Retinal pigment epithelial cell (primary cell): ENCODE measurements around the gene TSKS.

Source experiments
- DNase-seq: peaks from one replicate; pipeline ENCODE4 v3.0.0-alpha.2; 2010; ENCODE audit warnings: low read depth
- H3K4me3 ChIP-seq: 2 replicates; pipeline ENCODE4 v1.5.1; 2011; ENCODE audit warnings: mild to moderate bottlenecking, low read length, control low read depth, moderate library complexity
- CTCF ChIP-seq: conservative IDR thresholded peaks from 2 replicates; pipeline ENCODE4 v1.5.1; 2011; ENCODE audit warnings: low read depth, low read length, control low read depth, inconsistent platforms

The TSKS gene

GRCh38 chr19:49767381-49767780 is 4.3 kb upstream of the TSKS start:
- DNase-seq, result no peak
- peak overlapping the region; percentile 78 for H3K4me3 ChIP-seq
- TF ChIP-seq CTCF, result no peak

- no peak for TF ChIP-seq CTCF
- H3K4me3 ChIP-seq, result peak within 1 kb of the TSS; percentile 78
- DNase-seq, result no peak
Measured at GRCh38 chr19:49766930-49767299, 3.8 kb upstream of the TSKS start, which contains the start of gene AP2A1. Gene AP2A1 (plus strand): TSS chr19:49767001. CDS start chr19:49767134, 133 bp downstream.

- no peak for TF ChIP-seq CTCF
- peak overlapping the region; percentile 35 for H3K4me3 ChIP-seq
- DNase-seq, result peak; percentile 100
Measured at GRCh38 chr19:49766007-49766929, 3.2 kb upstream of the TSKS start.

DNA sequence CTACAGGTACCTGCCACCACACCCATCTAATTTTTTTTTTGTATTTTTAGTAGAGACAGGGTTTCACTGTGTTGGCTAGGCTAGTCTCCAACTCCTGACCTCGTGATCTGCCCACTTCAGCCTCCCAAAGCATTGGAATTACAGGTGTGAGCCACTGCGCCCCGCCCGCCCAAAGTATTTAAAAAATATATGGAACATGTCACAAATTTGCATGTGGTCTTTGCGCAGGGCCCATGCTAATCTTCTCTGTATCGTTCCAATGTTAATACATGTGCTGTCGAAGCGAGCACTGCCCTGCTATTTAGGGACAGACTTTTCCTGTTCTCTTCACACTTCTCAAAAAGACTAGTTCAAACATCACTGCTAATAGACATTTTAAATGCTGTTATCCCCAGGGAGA is 1.2 kb upstream of the TSKS start:
- TF ChIP-seq CTCF, result no peak
- no peak for DNase-seq

GRCh38 chr19:49761625-49762311 is 1.3 kb downstream of the TSKS start:
- no peak overlapping the region for H3K4me3 ChIP-seq
- DNase-seq, result no peak
- no peak for TF ChIP-seq CTCF

More for the DNA sequence above, 1.2 kb upstream of the TSKS start:
- H3K4me3 ChIP-seq, result no peak overlapping the region

DNA sequence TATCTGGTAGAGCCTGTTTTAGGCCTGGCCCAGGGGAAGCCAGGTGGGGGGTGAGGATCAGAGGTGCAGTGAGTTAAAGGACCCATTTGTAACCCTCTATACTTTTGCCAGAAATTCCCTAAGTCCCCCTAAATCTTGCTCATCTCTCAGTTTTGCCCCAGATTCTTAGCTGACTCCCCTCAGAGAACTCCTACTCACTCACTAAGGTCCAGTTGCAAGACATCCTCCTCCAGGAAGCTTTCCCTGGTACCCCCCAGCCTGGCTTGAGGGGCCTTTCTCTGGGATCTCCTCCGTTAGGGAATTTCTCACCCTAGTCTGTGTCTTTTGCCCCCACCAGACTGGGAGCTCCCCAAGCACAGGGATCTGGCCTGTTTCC is 1.9 kb downstream of the TSKS start:
- DNase-seq, result no peak
- H3K4me3 ChIP-seq, result no peak overlapping the region
- TF ChIP-seq CTCF, result no peak
